ENCODE results near the gene SORCS1. TPM values are rescaled to one million over a fixed set of nuclear protein-coding genes. Genes with fewer than 3 reads are reported as not detected.
A peak's percentile ranks its signal among the peaks of the same experiment; 100 is the strongest.

Gene SORCS1
- total and polyA plus RNA-seq, 2 experiments from 2014 or later = 1.1 to 4.6 TPM

DNA sequence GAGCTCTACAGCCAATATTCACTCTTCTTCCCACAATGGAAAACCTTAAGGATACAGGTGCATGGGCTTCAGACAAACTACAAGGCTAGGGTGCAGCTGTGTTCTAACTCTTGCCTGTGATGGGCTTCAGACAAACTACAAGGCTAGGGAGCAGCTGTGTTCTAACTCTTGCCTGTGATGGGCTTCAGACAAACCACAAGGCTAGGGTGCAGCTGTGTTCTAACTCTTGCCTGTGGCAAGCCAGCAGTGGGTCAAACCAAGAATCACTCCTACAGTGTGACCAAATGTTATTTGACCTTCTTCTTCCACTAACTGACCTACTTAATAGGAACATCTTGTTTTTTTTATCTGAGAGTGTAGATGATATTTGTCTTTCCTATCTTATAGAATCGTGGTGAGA is 7.4 kb downstream of the SORCS1 start:
- H3K4me3 ChIP-seq = no peak overlapping the region
- H3K4me1 ChIP-seq (ENCODE audit: insufficient read depth) = no peaks in the 10 kb centered on the region
- H3K27me3 ChIP-seq = peaks cover 24% of the 10 kb centered on the region
- WGBS (ENCODE audit: low lambda C conversion rate, missing lambda C conversion rate) = 83% methylated on average over 1 of the region's 1 CpG
- H3K36me3 ChIP-seq (replicated peaks; ENCODE audit: insufficient read depth, low read depth) = no peaks in the 10 kb centered on the region
- no peaks in the 10 kb centered on the region for H4K20me1 ChIP-seq (ENCODE audit: insufficient read depth, poor library complexity, severe bottlenecking)
- no peak for DNase-seq (ENCODE audit: low spot score)
- no peak overlapping the region for H2AFZ ChIP-seq
- H3K27ac ChIP-seq = no peak overlapping the region
- no peaks in the 10 kb centered on the region for H3K79me2 ChIP-seq
- TF ChIP-seq EZH2phosphoT487 (IDR thresholded peaks at IDR 0.05; ENCODE audit: low read depth, severe bottlenecking, unreplicated experiment) (no peak), EZH2 (IDR thresholded peaks at IDR 0.05; ENCODE audit: borderline replicate concordance) (no peak)
- TF ChIP-seq, protein P1, sequence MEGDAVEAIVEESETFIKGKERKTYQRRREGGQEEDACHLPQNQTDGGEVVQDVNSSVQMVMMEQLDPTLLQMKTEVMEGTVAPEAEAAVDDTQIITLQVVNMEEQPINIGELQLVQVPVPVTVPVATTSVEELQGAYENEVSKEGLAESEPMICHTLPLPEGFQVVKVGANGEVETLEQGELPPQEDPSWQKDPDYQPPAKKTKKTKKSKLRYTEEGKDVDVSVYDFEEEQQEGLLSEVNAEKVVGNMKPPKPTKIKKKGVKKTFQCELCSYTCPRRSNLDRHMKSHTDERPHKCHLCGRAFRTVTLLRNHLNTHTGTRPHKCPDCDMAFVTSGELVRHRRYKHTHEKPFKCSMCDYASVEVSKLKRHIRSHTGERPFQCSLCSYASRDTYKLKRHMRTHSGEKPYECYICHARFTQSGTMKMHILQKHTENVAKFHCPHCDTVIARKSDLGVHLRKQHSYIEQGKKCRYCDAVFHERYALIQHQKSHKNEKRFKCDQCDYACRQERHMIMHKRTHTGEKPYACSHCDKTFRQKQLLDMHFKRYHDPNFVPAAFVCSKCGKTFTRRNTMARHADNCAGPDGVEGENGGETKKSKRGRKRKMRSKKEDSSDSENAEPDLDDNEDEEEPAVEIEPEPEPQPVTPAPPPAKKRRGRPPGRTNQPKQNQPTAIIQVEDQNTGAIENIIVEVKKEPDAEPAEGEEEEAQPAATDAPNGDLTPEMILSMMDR (IDR thresholded peaks at IDR 0.05; ENCODE audit: poor library complexity) = no peak
- H3K9me2 ChIP-seq (replicated peaks; ENCODE audit: insufficient read depth) = no peaks in the 10 kb centered on the region
- no peak overlapping the region for H3K4me2 ChIP-seq
- H3K9me3 ChIP-seq (ENCODE audit: low read depth) = no peaks in the 10 kb centered on the region

DNA sequence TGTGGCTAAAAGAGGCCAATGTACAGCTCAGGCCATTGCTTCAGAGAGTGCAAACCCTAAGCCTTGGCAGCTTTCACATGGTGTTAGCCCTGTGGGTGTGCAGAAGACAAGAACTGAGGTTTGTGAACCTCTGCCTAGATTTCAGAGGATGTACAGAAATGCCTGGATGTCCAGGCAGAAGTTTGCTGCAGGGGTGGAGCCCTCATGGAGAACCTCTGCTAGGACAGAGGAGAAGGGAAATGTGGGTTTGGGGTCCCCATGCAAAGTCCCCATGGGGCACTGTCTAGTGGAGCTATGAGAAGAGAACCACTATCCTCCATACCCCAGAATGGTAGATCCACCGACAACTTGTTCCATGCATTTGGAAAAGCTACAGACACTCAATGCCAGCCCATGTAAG is 12.4 kb downstream of the SORCS1 start:
- Histone ChIP-seq H3K4me1 (ENCODE audit: insufficient read depth) (no peaks in the 10 kb centered on the region), H3K4me2 (no peak overlapping the region), H3K4me3 (no peak overlapping the region), H3K9me3 (ENCODE audit: low read depth) (no peaks in the 10 kb centered on the region), H4K20me1 (ENCODE audit: insufficient read depth, poor library complexity, severe bottlenecking) (no peaks in the 10 kb centered on the region), H3K27me3 (no peaks in the 10 kb centered on the region), H3K27ac (no peak overlapping the region), H3K36me3 (replicated peaks; ENCODE audit: insufficient read depth, low read depth) (no peaks in the 10 kb centered on the region), H2AFZ (no peak overlapping the region), H3K9me2 (replicated peaks; ENCODE audit: insufficient read depth) (no peaks in the 10 kb centered on the region), H3K79me2 (no peaks in the 10 kb centered on the region)
- DNase-seq (ENCODE audit: low spot score) = no peak
- 93% methylated on average over 1 of the region's 1 CpG for WGBS (ENCODE audit: low lambda C conversion rate, missing lambda C conversion rate)
- TF ChIP-seq, protein P1 (IDR thresholded peaks at IDR 0.05; ENCODE audit: poor library complexity) = no peak
- TF ChIP-seq EZH2phosphoT487 (IDR thresholded peaks at IDR 0.05; ENCODE audit: low read depth, severe bottlenecking, unreplicated experiment) = no peak
- no peak for TF ChIP-seq EZH2 (IDR thresholded peaks at IDR 0.05; ENCODE audit: borderline replicate concordance)

DNA sequence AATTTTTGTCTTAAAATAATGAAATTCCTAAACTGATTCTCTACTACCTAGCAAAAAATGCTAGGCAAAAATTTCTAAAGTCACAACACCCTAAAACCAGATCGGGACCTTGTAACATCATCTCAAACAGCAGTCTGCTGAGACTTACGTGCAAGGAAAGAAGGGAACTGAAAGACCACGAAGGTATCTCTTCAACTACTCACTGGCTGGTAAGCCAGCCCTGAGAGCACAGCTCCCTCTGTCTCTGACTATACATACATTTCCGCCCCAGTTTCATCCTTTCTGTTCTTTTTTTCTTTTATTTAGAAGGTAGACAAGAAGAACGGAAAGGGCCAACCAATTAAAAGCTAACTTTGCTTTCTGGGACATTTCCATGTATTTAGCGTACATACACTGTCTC is 15.6 kb downstream of the SORCS1 start:
- no peaks in the 10 kb centered on the region for H3K9me2 ChIP-seq (replicated peaks; ENCODE audit: insufficient read depth)
- no peaks in the 10 kb centered on the region for H3K79me2 ChIP-seq
- TF ChIP-seq EZH2 (IDR thresholded peaks at IDR 0.05; ENCODE audit: borderline replicate concordance) (no peak), EZH2phosphoT487 (IDR thresholded peaks at IDR 0.05; ENCODE audit: low read depth, severe bottlenecking, unreplicated experiment) (no peak)
- TF ChIP-seq, protein P1 (IDR thresholded peaks at IDR 0.05; ENCODE audit: poor library complexity) = no peak
- WGBS (ENCODE audit: low lambda C conversion rate, missing lambda C conversion rate) = 91% methylated on average over 6 of the region's 6 CpGs
- no peaks in the 10 kb centered on the region for H3K27me3 ChIP-seq
- no peaks in the 10 kb centered on the region for H3K9me3 ChIP-seq (ENCODE audit: low read depth)
- no peak overlapping the region for H3K4me2 ChIP-seq
- H4K20me1 ChIP-seq (ENCODE audit: insufficient read depth, poor library complexity, severe bottlenecking) = no peaks in the 10 kb centered on the region
- no peak overlapping the region for H3K27ac ChIP-seq
- no peak for DNase-seq (ENCODE audit: low spot score)
- no peaks in the 10 kb centered on the region for H3K36me3 ChIP-seq (replicated peaks; ENCODE audit: insufficient read depth, low read depth)
- H2AFZ ChIP-seq = no peak overlapping the region
- no peak overlapping the region for H3K4me3 ChIP-seq
- H3K4me1 ChIP-seq (ENCODE audit: insufficient read depth) = no peaks in the 10 kb centered on the region

DNA sequence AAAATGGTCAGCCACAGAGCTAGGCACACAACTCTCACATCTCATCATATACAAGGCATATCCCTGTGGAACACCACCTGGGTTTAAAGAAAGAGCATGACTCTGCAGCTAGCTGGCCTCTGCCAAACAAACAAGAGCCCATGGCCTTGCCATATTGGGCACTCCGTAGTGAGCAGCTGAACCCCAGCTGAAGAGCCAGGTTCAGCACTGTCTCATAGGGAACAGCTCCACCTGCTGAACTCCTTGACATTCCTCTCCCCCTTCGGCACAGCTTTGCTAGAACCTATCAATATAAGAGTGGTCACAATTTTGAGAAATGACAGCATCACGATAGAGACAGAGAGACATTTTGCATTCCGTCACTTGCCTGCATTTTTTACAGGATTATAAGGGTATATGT is 20.0 kb downstream of the SORCS1 start:
- no peaks in the 10 kb centered on the region for H3K4me1 ChIP-seq (ENCODE audit: insufficient read depth)

More for the DNA sequence above, 20.0 kb downstream of the SORCS1 start:
- H3K4me2 ChIP-seq = no peak overlapping the region
- H3K4me3 ChIP-seq = no peak overlapping the region
- TF ChIP-seq EZH2 (IDR thresholded peaks at IDR 0.05; ENCODE audit: borderline replicate concordance) (no peak), EZH2phosphoT487 (IDR thresholded peaks at IDR 0.05; ENCODE audit: low read depth, severe bottlenecking, unreplicated experiment) (no peak)
- TF ChIP-seq, protein P1 (IDR thresholded peaks at IDR 0.05; ENCODE audit: poor library complexity) = peak; percentile 34
- H3K36me3 ChIP-seq (replicated peaks; ENCODE audit: insufficient read depth, low read depth) = no peaks in the 10 kb centered on the region
- H2AFZ ChIP-seq = no peak overlapping the region
- no peaks in the 10 kb centered on the region for H3K9me3 ChIP-seq (ENCODE audit: low read depth)
- 38% methylated on average over 4 of the region's 4 CpGs for WGBS (ENCODE audit: low lambda C conversion rate, missing lambda C conversion rate)
- H3K79me2 ChIP-seq = no peaks in the 10 kb centered on the region
- peak; percentile 44 for DNase-seq (ENCODE audit: low spot score)
- H3K27ac ChIP-seq = no peak overlapping the region
- H3K9me2 ChIP-seq (replicated peaks; ENCODE audit: insufficient read depth) = no peaks in the 10 kb centered on the region
- H3K27me3 ChIP-seq = no peaks in the 10 kb centered on the region
- no peaks in the 10 kb centered on the region for H4K20me1 ChIP-seq (ENCODE audit: insufficient read depth, poor library complexity, severe bottlenecking)
